Astrocyte (in vitro differentiated cells and primary cell): ENCODE measurements around the gene RALGDS. TPM values are rescaled to one million over a fixed set of nuclear protein-coding genes. Genes with fewer than 3 reads are reported as not detected.

Experiments used
- DNase-seq: peaks from one replicate; pipeline ENCODE4 v3.0.0-alpha.2; 2010; ENCODE audit warnings: low read depth
- FAIRE-seq: peaks from 2 replicates; lab custom pipeline; 2011; peaks lifted over from hg19 to GRCh38; lab: Jason Lieb, UNC
- H2AFZ ChIP-seq: 2 replicates; pipeline ENCODE4 v1.6.0; 2012; ENCODE audit warnings: low read depth, low read length, inconsistent platforms
- H3K27ac ChIP-seq: 2 replicates; pipeline ENCODE4 v1.5.1; 2011; ENCODE audit warnings: low read depth, low read length, inconsistent platforms
- H3K27me3 ChIP-seq: 2 replicates; pipeline ENCODE4 v1.6.0; 2011; ENCODE audit warnings: low read length, inconsistent platforms; ENCODE audit not compliant: insufficient read depth
- H3K36me3 ChIP-seq: 2 replicates; pipeline ENCODE4 v1.5.1; 2011; ENCODE audit warnings: low read length, inconsistent platforms; ENCODE audit not compliant: insufficient read depth
- H3K4me1 ChIP-seq: 2 replicates; pipeline ENCODE4 v1.5.1; 2011; ENCODE audit warnings: low read length, inconsistent platforms; ENCODE audit not compliant: insufficient read depth
- H3K4me2 ChIP-seq: 2 replicates; pipeline ENCODE4 v1.6.0; 2012; ENCODE audit warnings: low read length, inconsistent platforms
- H3K4me3 ChIP-seq: 2 replicates; pipeline ENCODE4 v1.5.1; 2011; ENCODE audit warnings: low read depth, mild to moderate bottlenecking, low read length, inconsistent platforms; ENCODE audit not compliant: insufficient read depth
- H3K79me2 ChIP-seq: 2 replicates; pipeline ENCODE4 v1.6.0; 2012; ENCODE audit warnings: mild to moderate bottlenecking, low read length, inconsistent platforms; ENCODE audit not compliant: insufficient read depth
- H3K9ac ChIP-seq: 2 replicates; pipeline ENCODE4 v1.6.0; 2012; ENCODE audit warnings: mild to moderate bottlenecking, low read length, inconsistent platforms
- H3K9me3 ChIP-seq: 2 replicates; pipeline ENCODE4 v1.5.1; 2012; ENCODE audit warnings: low read depth, mild to moderate bottlenecking, low read length, inconsistent platforms; ENCODE audit not compliant: insufficient read depth
- H4K20me1 ChIP-seq: 2 replicates; pipeline ENCODE4 v1.6.0; 2012; ENCODE audit warnings: low read length, inconsistent platforms; ENCODE audit not compliant: insufficient read depth
- H3K27ac Mint-ChIP-seq: one replicate; pipeline ENCODE4 v1.8.0; 2021; ENCODE audit warnings: mild to moderate bottlenecking, mixed read lengths; ENCODE audit not compliant: unreplicated experiment
- H3K27me3 Mint-ChIP-seq: one replicate; pipeline ENCODE4 v1.8.0; 2021; ENCODE audit warnings: low read depth, mixed read lengths; ENCODE audit not compliant: unreplicated experiment
- H3K36me3 Mint-ChIP-seq: one replicate; pipeline ENCODE4 v1.8.0; 2021; ENCODE audit warnings: low read depth, mixed read lengths; ENCODE audit not compliant: unreplicated experiment
- H3K4me1 Mint-ChIP-seq: one replicate; pipeline ENCODE4 v1.8.0; 2021; ENCODE audit warnings: low read depth, mixed read lengths; ENCODE audit not compliant: unreplicated experiment
- H3K4me3 Mint-ChIP-seq: one replicate; pipeline ENCODE4 v1.8.0; 2021; ENCODE audit warnings: mild to moderate bottlenecking, moderate library complexity, mixed read lengths; ENCODE audit not compliant: unreplicated experiment
- H3K9me3 Mint-ChIP-seq: one replicate; pipeline ENCODE4 v1.8.0; 2021; ENCODE audit warnings: mild to moderate bottlenecking, mixed read lengths; ENCODE audit not compliant: unreplicated experiment
- CTCF ChIP-seq: IDR thresholded peaks from 2 replicates; pipeline ENCODE4 v1.5.1; 2011; ENCODE audit warnings: low read depth, mild to moderate bottlenecking, inconsistent platforms, low read length, moderate library complexity; ENCODE audit not compliant: insufficient read depth
- EZH2 ChIP-seq: IDR thresholded peaks from 2 replicates; pipeline ENCODE4 v1.6.1; 2012; ENCODE audit warnings: mild to moderate bottlenecking, low read length, inconsistent platforms; ENCODE audit not compliant: insufficient read depth
- total RNA-seq: library from RNA; stranded (reverse); gene quantifications from 2 replicates; pipeline ENCODE4 v1.2.1, GENCODE V29; 2021

RALGDS gene
- total RNA-seq, 1 donor from 2014 or later = 46.6 TPM

GRCh38 chr9:133066181-133066983 lies 54.7 kb downstream of the RALGDS start:
- Mint-ChIP-seq H3K36me3 (peaks cover 9% of the 10 kb centered on the region), H3K27me3 (no peaks in the 10 kb centered on the region)

DNA sequence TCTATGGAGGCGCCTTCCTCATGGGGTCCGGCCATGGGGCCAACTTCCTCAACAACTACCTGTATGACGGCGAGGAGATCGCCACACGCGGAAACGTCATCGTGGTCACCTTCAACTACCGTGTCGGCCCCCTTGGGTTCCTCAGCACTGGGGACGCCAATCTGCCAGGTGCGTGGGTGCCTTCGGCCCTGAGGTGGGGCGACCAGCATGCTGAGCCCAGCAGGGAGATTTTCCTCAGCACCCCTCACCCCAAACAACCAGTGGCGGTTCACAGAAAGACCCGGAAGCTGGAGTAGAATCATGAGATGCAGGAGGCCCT lies 56.0 kb downstream of the RALGDS start:
- Histone ChIP-seq H4K20me1 (no peaks in the 10 kb centered on the region), H3K4me3 (no peak overlapping the region), H3K27ac (no peak overlapping the region), H3K9ac (no peak overlapping the region), H2AFZ (no peak overlapping the region), H3K4me1 (no peaks in the 10 kb centered on the region), H3K36me3 (no peaks in the 10 kb centered on the region), H3K4me2 (no peak overlapping the region), H3K27me3 (no peaks in the 10 kb centered on the region), H3K9me3 (no peaks in the 10 kb centered on the region), H3K79me2 (no peaks in the 10 kb centered on the region)
- Mint-ChIP-seq H3K4me1 (peaks cover 6% of the 10 kb centered on the region), H3K4me3 (no peak overlapping the region), H3K9me3 (no peaks in the 10 kb centered on the region), H3K27ac (no peak overlapping the region), H3K27me3 (no peaks in the 10 kb centered on the region), H3K36me3 (peaks cover 5% of the 10 kb centered on the region)
- DNase-seq (no peak), FAIRE-seq (no peak)
- TF ChIP-seq EZH2 = no peak
- no peak for TF ChIP-seq CTCF

More at GRCh38 chr9:133066181-133066983, 54.7 kb downstream of the RALGDS start:
- no peaks in the 10 kb centered on the region for H3K27me3 ChIP-seq
- H3K27ac Mint-ChIP-seq = no peak overlapping the region
- TF ChIP-seq CTCF (no peak), EZH2 (no peak)
- H3K4me2 ChIP-seq = no peak overlapping the region
- DNase-seq (no peak), FAIRE-seq (no peak)
- no peak overlapping the region for H3K9ac ChIP-seq
- H3K4me1 ChIP-seq = no peaks in the 10 kb centered on the region
- no peak overlapping the region for H3K27ac ChIP-seq
- no peaks in the 10 kb centered on the region for H4K20me1 ChIP-seq
- no peak overlapping the region for H3K4me3 Mint-ChIP-seq
- no peaks in the 10 kb centered on the region for H3K9me3 Mint-ChIP-seq
- H3K9me3 ChIP-seq = no peaks in the 10 kb centered on the region
- no peak overlapping the region for H3K4me3 ChIP-seq
- no peaks in the 10 kb centered on the region for H3K36me3 ChIP-seq
- no peak overlapping the region for H2AFZ ChIP-seq
- H3K79me2 ChIP-seq = no peaks in the 10 kb centered on the region
- H3K4me1 Mint-ChIP-seq = no peaks in the 10 kb centered on the region
